Fibroblast of lung (primary cell): ENCODE results near the gene KIF9. TPM values are rescaled to one million over a fixed set of nuclear protein-coding genes. Genes with fewer than 3 reads are reported as not detected.

Experiments
- DNase-seq, 2 donors: peaks; one replicate each; pipeline versions ENCODE4 v3.0.0 to v3.0.0-alpha.2; 2010; ENCODE audit warnings: low read depth in 2 of 2
- H2AFZ ChIP-seq: 2 replicates; pipeline ENCODE4 v1.5.1; 2012; ENCODE audit warnings: low read length, control low read depth, inconsistent platforms
- H3K27ac ChIP-seq: 2 replicates; pipeline ENCODE4 v1.5.1; 2011; ENCODE audit warnings: low read length, control low read depth; ENCODE audit not compliant: insufficient read depth
- H3K27me3 ChIP-seq: 2 replicates; pipeline ENCODE4 v1.5.1; 2011; ENCODE audit warnings: mild to moderate bottlenecking, low read length; ENCODE audit not compliant: control insufficient read depth, insufficient read depth
- H3K36me3 ChIP-seq: 2 replicates; pipeline ENCODE4 v1.5.1; 2011; ENCODE audit warnings: low read length; ENCODE audit not compliant: control insufficient read depth, insufficient read depth
- H3K4me1 ChIP-seq: 2 replicates; pipeline ENCODE4 v1.5.1; 2011; ENCODE audit warnings: low read length; ENCODE audit not compliant: control insufficient read depth, insufficient read depth; ENCODE audit errors: extremely low read depth
- H3K4me2 ChIP-seq: 2 replicates; pipeline ENCODE4 v1.5.1; 2011; ENCODE audit warnings: low read length, control low read depth; ENCODE audit not compliant: insufficient read depth; ENCODE audit errors: extremely low read depth
- H3K4me3 ChIP-seq, 4 experiments: fragments of 200-600 bp in 1 of 4; sonication (generic) in 1 of 4; replicated peaks in 1 of 4; 2 replicates each; pipeline ENCODE4 v1.5.1; 2011 to 2016; ENCODE audit warnings: low read length in 4 of 4, low read depth in 3 of 4, mild to moderate bottlenecking in 3 of 4, control low read depth in 2 of 4, inconsistent platforms in 1 of 4, mixed read lengths in 1 of 4; ENCODE audit not compliant: insufficient read depth in 1 of 4; ENCODE audit errors: control extremely low read depth in 1 of 4
- H3K79me2 ChIP-seq: 2 replicates; pipeline ENCODE4 v1.5.1; 2012; ENCODE audit warnings: mild to moderate bottlenecking, low read length, inconsistent platforms; ENCODE audit not compliant: control insufficient read depth, insufficient read depth
- H3K9ac ChIP-seq: 2 replicates; pipeline ENCODE4 v1.5.1; 2011; ENCODE audit warnings: mild to moderate bottlenecking, low read length, control low read depth; ENCODE audit not compliant: insufficient read depth
- H3K9me3 ChIP-seq: 2 replicates; pipeline ENCODE4 v1.5.1; 2012; ENCODE audit warnings: low read depth, low read length; ENCODE audit not compliant: control insufficient read depth, insufficient read depth
- H4K20me1 ChIP-seq: 2 replicates; pipeline ENCODE4 v1.5.1; 2011; ENCODE audit warnings: low read length; ENCODE audit not compliant: control insufficient read depth, insufficient read depth; ENCODE audit errors: extremely low read depth
- CTCF ChIP-seq, 2 donors: IDR thresholded peaks in 1 of 2; conservative IDR thresholded peaks in 1 of 2; 1 replicate in 1 of 2; 2 replicates in 1 of 2; pipeline ENCODE4 v1.5.1; 2011 to 2012; ENCODE audit warnings: low read length in 2 of 2, control low read depth in 1 of 2, inconsistent platforms in 1 of 2, low read depth in 1 of 2, mild to moderate bottlenecking in 1 of 2
- EZH2 ChIP-seq: IDR thresholded peaks from 2 replicates; pipeline ENCODE4 v1.5.1; 2012; ENCODE audit warnings: low read length, control low read depth, mild to moderate bottlenecking; ENCODE audit errors: missing control alignments
- polyA plus RNA-seq, 2 donors: library from polyadenylated mRNA; depleted of rRNA in 1 of 2; stranded (reverse) in 1 of 2; unstranded in 1 of 2; fragments of >200 nt; gene quantifications; 2 replicates each; pipeline ENCODE4 v1.2.1, GENCODE V29; 2011 to 2012; ENCODE audit warnings: missing spikeins in 1 of 2
- total RNA-seq: library from RNA; depleted of rRNA; stranded (reverse); fragments of >200 nt; gene quantifications from 2 replicates; pipeline ENCODE4 v1.2.1, GENCODE V29; 2014

Gene KIF9
- total and polyA plus RNA-seq, 2 donors (not counting 1 experiment from before 2014, with no cell fraction given), result 2.8 to 4.3 TPM

GRCh38 chr3:47273564-47273963, 9.0 kb downstream of the KIF9 start:
- H3K4me3 ChIP-seq, result no peak overlapping the region
- H3K79me2 ChIP-seq, result no peaks in the 10 kb centered on the region
- no peak overlapping the region for H3K4me2 ChIP-seq
- no peak overlapping the region for H3K27ac ChIP-seq
- H3K9me3 ChIP-seq, result no peaks in the 10 kb centered on the region
- H3K9ac ChIP-seq, result no peak overlapping the region
- no peak for DNase-seq
- no peaks in the 10 kb centered on the region for H3K36me3 ChIP-seq
- no peak for TF ChIP-seq CTCF (conservative IDR thresholded peaks at IDR 0.05 in 1 of 2, IDR thresholded peaks at IDR 0.05 in 1 of 2; ENCODE audit: low read depth in 1 of 2, low read length in 2 of 2)
- no peak for TF ChIP-seq EZH2
- H3K27me3 ChIP-seq, result no peaks in the 10 kb centered on the region
- no peak overlapping the region for H2AFZ ChIP-seq
- no peaks in the 10 kb centered on the region for H3K4me1 ChIP-seq
- H4K20me1 ChIP-seq, result no peaks in the 10 kb centered on the region

GRCh38 chr3:47270526-47270925, 12.1 kb downstream of the KIF9 start:
- no peak overlapping the region for H3K4me3 ChIP-seq

GRCh38 chr3:47267490-47267824, 15.1 kb downstream of the KIF9 start:
- H3K36me3 ChIP-seq, result no peaks in the 10 kb centered on the region
- no peaks in the 10 kb centered on the region for H4K20me1 ChIP-seq
- no peak for DNase-seq
- H3K27ac ChIP-seq, result no peak overlapping the region
- H3K79me2 ChIP-seq, result no peaks in the 10 kb centered on the region
- no peak overlapping the region for H3K4me2 ChIP-seq
- H3K4me3 ChIP-seq, result no peak overlapping the region
- no peak overlapping the region for H3K9ac ChIP-seq
- peaks cover 11% of the 10 kb centered on the region for H3K4me1 ChIP-seq
- no peaks in the 10 kb centered on the region for H3K27me3 ChIP-seq
- no peak overlapping the region for H2AFZ ChIP-seq
- H3K9me3 ChIP-seq, result no peaks in the 10 kb centered on the region
- no peak for TF ChIP-seq EZH2
- no peak for TF ChIP-seq CTCF (conservative IDR thresholded peaks at IDR 0.05 in 1 of 2, IDR thresholded peaks at IDR 0.05 in 1 of 2; ENCODE audit: low read depth in 1 of 2, low read length in 2 of 2)

More at GRCh38 chr3:47270526-47270925, 12.1 kb downstream of the KIF9 start:
- H3K9me3 ChIP-seq, result no peaks in the 10 kb centered on the region
- H3K4me2 ChIP-seq, result no peak overlapping the region
- H3K36me3 ChIP-seq, result no peaks in the 10 kb centered on the region
- TF ChIP-seq CTCF (conservative IDR thresholded peaks at IDR 0.05 in 1 of 2, IDR thresholded peaks at IDR 0.05 in 1 of 2; ENCODE audit: low read depth in 1 of 2, low read length in 2 of 2) (no peak), EZH2 (no peak)
- H2AFZ ChIP-seq, result no peak overlapping the region
- no peaks in the 10 kb centered on the region for H3K79me2 ChIP-seq
- H3K27me3 ChIP-seq, result no peaks in the 10 kb centered on the region
- H3K27ac ChIP-seq, result no peak overlapping the region
- no peak overlapping the region for H3K9ac ChIP-seq
- no peaks in the 10 kb centered on the region for H4K20me1 ChIP-seq
- H3K4me1 ChIP-seq, result peaks cover 10% of the 10 kb centered on the region
- no peak for DNase-seq
